HG03064 (cell line): ENCODE data around the gene KCTD11.
"Not testable (repeated sequence)": the region's sequence is repeated elsewhere in the genome, so short reads cannot be mapped to it uniquely, and the experiment has no call there.

Source experiments
- ATAC-seq: cut with Tn5 transposase; IDR thresholded peaks from one replicate; pipeline ENCODE4 v1.9.1; 2021; ENCODE audit warnings: low read depth; ENCODE audit not compliant: unreplicated experiment

Gene KCTD11

GRCh38 chr17:7368599-7368994, 16.6 kb downstream of the KCTD11 start:
- ATAC-seq = not testable (repeated sequence)

GRCh38 chr17:7369825-7370224, 17.9 kb downstream of the KCTD11 start:
- no peak for ATAC-seq

GRCh38 chr17:7370853-7371252, 18.9 kb downstream of the KCTD11 start:
- no peak for ATAC-seq

GRCh38 chr17:7374353-7374752, 22.4 kb downstream of the KCTD11 start:
- no peak for ATAC-seq

- ATAC-seq = no peak
Measured at GRCh38 chr17:7379134-7379533, 27.2 kb downstream of the KCTD11 start.

- ATAC-seq = no peak
Measured at GRCh38 chr17:7380321-7380720, 28.4 kb downstream of the KCTD11 start.

GRCh38 chr17:7380855-7381683, 29.1 kb downstream of the KCTD11 start, which contains the start of gene TNK1:
TSS of gene TNK1 (plus strand) at chr17:7381089. CDS start at chr17:7382927, 1,838 bp downstream.
- ATAC-seq = no peak

GRCh38 chr17:7382901-7383300, 30.9 kb downstream of the KCTD11 start:
- ATAC-seq = no peak

- ATAC-seq = no peak
Measured at GRCh38 chr17:7383371-7383741, 31.4 kb downstream of the KCTD11 start.

- no peak for ATAC-seq
Measured at GRCh38 chr17:7383742-7384488, 32.0 kb downstream of the KCTD11 start.

- no peak for ATAC-seq
Measured at GRCh38 chr17:7384489-7385081, 32.6 kb downstream of the KCTD11 start.

- no peak for ATAC-seq
Measured at GRCh38 chr17:7388856-7389255, 36.9 kb downstream of the KCTD11 start.

- ATAC-seq = no peak
Measured at GRCh38 chr17:7389924-7390910, 38.3 kb downstream of the KCTD11 start.

GRCh38 chr17:7391307-7391706, 39.3 kb downstream of the KCTD11 start:
- ATAC-seq = no peak

GRCh38 chr17:7392696-7393612, 41.0 kb downstream of the KCTD11 start:
- no peak for ATAC-seq

- ATAC-seq = peak; percentile 52
Measured at GRCh38 chr17:7393613-7394451, 41.9 kb downstream of the KCTD11 start.

GRCh38 chr17:7394452-7395191, 42.7 kb downstream of the KCTD11 start, which contains the start of gene PLSCR3:
TSS of gene PLSCR3 (minus strand) at chr17:7394525. CDS start at chr17:7394110, 415 bp downstream.
- peak; percentile 66 for ATAC-seq
